GM21447 (cell line): Measurements from ENCODE around the gene HAUS5.
"Not testable (repeated sequence)": the region's sequence is repeated elsewhere in the genome, so short reads cannot be mapped to it uniquely, and the experiment has no call there.

ENCODE experiments used
- ATAC-seq: cut with Tn5 transposase; IDR thresholded peaks from one replicate; pipeline ENCODE4 v1.9.1; 2021; ENCODE audit not compliant: unreplicated experiment

The HAUS5 gene, protein sequence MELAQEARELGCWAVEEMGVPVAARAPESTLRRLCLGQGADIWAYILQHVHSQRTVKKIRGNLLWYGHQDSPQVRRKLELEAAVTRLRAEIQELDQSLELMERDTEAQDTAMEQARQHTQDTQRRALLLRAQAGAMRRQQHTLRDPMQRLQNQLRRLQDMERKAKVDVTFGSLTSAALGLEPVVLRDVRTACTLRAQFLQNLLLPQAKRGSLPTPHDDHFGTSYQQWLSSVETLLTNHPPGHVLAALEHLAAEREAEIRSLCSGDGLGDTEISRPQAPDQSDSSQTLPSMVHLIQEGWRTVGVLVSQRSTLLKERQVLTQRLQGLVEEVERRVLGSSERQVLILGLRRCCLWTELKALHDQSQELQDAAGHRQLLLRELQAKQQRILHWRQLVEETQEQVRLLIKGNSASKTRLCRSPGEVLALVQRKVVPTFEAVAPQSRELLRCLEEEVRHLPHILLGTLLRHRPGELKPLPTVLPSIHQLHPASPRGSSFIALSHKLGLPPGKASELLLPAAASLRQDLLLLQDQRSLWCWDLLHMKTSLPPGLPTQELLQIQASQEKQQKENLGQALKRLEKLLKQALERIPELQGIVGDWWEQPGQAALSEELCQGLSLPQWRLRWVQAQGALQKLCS

DNA sequence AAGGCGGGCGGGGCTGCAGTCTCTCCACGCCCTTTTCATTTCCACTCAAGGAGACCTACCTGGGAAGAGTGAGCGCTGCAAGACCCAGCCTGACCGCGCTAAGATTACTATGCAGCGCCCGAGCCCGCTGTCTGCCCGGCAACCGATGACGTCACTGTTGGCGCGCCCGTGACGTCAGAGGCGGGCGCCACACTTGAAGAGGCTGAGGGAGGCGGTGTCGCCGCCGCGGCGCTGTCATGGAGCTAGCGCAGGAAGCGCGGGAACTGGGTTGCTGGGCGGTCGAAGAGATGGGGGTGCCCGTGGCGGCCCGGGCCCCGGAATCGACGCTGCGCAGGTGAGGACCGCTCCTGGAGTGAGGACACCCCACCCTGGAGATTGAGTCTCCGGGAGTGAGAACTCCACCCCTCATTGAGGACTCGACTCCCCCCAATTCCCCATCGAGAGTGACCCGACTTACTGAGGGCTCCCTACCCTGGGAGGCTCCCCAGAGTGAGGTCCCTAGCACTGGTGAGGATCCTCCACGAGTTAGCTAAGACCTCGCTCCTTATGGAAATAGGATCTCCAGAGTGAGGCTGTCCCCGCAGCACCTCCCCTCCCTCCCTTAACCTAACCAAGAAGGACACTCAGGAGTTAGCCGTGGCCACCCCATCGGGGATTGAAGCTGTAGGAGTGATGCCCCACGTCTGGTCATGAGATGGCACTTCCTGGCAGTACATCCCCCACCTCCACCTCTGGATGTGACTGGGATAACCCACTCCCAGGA is at the start of gene HAUS5:
TSS of gene HAUS5 (plus strand) at position 177 of the 763 bp plus-strand sequence. CDS start at position 237, 60 bp downstream.
- peak; percentile 74 for ATAC-seq

- no peak for ATAC-seq
Observed at GRCh38 chr19:35562776-35563175, 49.8 kb upstream of the HAUS5 start.

DNA sequence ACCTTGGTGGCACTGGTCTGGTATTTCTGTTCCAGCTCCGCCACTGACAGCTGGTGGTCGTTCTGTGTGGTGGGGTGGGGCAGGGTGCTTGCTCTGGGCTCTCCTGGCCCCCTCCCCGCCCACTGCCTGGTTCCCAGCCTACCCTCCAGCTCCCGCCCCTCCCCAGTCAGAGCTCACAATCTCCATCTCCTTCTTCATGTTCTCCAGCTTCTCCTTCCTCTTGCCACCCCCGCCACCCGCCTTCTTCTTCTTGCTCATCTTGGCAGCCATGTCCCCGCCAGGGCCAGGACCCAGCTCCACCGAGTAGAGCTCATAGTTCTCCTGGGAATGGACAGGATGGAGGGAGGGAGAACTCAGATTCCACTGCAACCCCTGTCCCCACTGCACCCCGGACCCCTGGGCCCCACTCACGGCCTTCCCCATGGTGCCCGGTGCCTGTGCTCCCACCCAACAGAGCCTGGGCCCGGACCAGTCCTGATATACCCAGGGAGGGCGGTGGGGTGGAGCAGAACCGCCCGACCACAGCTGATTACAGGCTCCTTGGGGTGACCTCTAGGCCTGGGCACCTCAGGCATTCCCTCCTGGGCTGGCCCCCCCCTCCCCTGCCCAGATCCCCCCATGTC is 49.2 kb upstream of the HAUS5 start, which contains the start of gene ATP4A:
TSS of gene ATP4A (minus strand) at position 452 of the 623 bp plus-strand sequence. CDS start at position 423, 29 bp downstream.
- no peak for ATAC-seq

GRCh38 chr19:35565016-35565856 is 47.3 kb upstream of the HAUS5 start:
- no peak for ATAC-seq

- no peak for ATAC-seq
Observed at GRCh38 chr19:35566738-35567137, 45.8 kb upstream of the HAUS5 start.

- no peak for ATAC-seq
Observed at GRCh38 chr19:35569281-35569781, 43.2 kb upstream of the HAUS5 start.

GRCh38 chr19:35571406-35571965 is 41.0 kb upstream of the HAUS5 start:
- ATAC-seq, result no peak

GRCh38 chr19:35577918-35578317 is 34.6 kb upstream of the HAUS5 start:
- ATAC-seq, result no peak

DNA sequence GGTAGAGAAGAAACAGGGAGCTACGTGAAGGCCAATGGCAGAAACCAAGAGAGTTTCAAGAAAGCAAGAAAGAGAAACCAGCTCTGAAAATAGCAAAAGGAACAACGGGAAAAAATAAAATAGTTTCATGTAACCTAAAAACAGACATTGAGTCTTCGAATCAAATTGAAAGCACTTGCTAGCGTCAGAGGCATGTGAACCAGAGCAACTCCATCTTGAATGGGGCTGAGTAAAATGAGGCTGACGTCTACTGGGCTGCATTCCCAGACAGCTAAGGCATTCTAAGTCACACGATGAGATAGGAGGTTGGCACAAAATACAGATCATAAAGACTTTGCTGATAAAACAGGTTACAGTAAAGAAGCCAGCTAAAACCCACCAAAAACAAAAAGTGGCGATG is 33.8 kb upstream of the HAUS5 start:
- ATAC-seq, result no peak

- no peak for ATAC-seq
Observed at GRCh38 chr19:35582760-35583159, 29.8 kb upstream of the HAUS5 start.

DNA sequence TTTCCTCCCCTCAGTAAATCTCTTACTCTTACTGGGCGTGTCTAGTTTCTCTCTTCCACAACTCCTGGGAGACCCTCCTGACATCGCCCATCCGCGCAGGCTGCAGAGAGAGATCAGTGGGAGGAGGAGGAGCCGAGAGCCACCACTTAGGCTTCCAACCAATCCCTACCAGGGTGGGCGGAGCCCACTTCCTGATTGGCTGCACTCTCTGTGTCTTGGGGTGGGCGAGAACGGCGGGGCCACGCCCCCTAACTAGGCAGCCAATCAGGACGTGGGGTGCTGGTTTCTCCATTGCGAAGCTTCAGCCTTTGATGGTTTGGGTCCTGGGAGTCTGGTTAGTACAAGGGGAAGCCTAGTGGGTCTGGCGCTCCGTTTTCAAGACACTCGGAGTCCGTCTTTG is 26.7 kb upstream of the HAUS5 start, which contains the start of gene PMIS2:
TSS of gene PMIS2 (plus strand) at position 326 of the 400 bp plus-strand sequence. CDS start 87 bp downstream, outside the sequence.
- ATAC-seq, result no peak

DNA sequence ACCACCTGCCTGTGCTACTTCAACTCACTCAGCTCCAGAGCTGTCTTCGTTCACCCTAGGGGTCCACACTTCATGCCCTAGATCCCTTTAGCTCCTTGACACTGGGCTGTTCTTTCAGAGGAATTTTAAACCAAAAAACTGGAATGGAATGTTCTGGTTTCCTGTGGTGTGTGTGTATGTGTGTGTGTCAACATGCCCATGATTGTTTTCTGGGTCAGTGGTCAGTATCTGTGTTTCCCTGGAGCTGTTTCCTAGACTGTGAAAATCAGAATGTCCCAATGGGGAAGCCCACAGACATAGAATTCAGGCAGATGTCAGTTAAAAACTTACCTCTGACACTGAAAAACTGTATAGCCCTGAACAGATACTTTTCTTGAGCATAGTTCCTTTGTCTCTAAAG is 25.2 kb upstream of the HAUS5 start:
- ATAC-seq, result no peak

- no peak for ATAC-seq
Observed at GRCh38 chr19:35590875-35591274, 21.7 kb upstream of the HAUS5 start.

GRCh38 chr19:35592226-35592625 is 20.3 kb upstream of the HAUS5 start:
- ATAC-seq, result no peak

DNA sequence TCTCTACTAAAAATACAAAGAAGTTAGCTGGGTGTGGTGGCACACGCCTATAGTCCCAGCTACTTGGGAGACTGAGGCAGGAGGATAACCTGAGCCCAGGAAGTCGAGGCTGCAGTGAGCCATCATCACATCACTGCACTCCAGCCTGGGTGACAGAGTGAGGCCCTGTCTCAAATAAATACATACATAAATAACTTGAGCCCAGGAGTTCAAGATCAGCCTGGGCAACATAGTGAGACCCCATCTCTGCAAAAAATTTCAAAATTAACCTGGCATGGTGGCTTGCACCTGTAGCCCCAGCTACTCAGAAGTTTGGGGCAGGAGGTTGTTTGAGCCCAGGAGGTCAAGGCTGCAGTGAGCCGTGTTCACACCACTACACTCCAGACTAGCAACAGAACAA is 17.5 kb upstream of the HAUS5 start:
- not testable (repeated sequence) for ATAC-seq

DNA sequence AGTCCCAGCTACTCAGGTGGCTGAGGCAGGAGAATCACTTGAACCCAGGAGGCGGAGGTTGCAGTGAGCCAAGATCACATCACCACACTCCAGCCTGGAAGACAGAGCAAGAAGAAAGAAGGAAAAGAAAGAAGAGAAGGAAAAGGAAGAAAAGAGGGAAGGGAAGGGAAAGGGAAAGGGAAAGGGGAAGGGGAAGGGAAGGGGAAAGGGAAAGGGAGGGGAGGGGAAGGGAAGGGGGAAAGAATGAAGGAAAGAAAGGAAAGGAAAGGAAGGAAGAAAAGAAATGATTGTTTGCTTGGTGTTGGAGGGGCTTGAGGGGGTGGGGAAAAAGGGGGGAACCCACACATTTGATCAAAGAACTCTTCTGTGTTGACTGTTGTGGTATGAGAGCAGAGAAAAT is 16.6 kb upstream of the HAUS5 start:
- ATAC-seq, result no peak

DNA sequence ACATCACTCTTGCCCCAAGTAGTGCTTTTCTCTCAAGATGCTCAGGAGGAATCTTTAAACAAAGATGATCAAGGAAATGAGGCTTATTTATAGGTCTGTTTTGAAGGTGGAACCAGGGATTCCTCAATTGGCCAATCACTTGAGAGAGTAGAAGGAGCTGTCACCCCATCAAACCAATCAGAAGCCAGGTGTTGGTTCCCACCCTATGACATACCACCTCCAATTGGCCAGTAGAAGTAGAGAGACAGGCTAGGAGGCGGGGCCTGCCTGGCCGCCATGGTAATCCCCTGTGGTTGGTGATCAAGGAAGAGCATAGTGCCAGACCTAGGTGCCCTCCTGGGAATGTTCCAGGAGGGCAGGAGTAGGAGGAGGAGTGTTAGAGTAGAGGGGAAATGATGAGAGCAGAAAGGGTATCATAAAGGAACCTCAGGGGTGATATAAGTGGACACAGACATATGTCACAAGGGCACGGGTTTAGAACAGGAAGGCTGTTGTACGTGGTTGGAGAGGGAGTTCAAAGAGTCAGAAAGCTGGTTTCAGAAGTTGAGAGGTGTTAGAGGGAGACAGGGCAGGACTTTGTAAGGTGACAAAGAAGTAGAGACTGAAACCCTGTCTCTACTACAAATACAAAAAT is 16.1 kb upstream of the HAUS5 start:
- ATAC-seq, result peak; percentile 83

DNA sequence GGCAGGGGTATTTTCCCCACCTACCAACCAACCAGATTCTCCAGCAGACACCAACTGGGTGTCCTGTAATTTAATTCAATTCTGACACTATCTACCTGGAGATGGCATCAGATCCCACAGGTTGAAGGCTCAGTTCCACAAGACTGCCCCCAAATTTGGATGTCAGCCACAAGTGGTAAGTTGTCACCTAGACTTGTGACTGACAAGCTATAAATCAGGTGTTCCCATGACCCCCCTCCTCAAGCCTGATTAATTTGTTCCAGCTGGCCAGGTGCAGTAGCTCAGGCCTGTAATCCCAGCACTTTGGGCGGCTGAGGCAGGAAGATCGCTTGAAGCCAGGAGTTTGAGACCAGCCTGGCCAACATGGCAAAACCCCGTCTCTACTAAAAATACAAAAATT is 10.6 kb upstream of the HAUS5 start:
- ATAC-seq, result no peak

GRCh38 chr19:35604436-35604835 is 8.1 kb upstream of the HAUS5 start:
- not testable (repeated sequence) for ATAC-seq
